ENCODE data around the gene SH3PXD2A.
"Not testable (repeated sequence)": the region's sequence is repeated elsewhere in the genome, so short reads cannot be mapped to it uniquely, and the experiment has no call there.

Gene SH3PXD2A

GRCh38 chr10:103633846-103634245 is 221.5 kb downstream of the SH3PXD2A start:
- no peak for DNase-seq

- not testable (repeated sequence) for DNase-seq
Measured at GRCh38 chr10:103632871-103633270, 222.5 kb downstream of the SH3PXD2A start.

DNA sequence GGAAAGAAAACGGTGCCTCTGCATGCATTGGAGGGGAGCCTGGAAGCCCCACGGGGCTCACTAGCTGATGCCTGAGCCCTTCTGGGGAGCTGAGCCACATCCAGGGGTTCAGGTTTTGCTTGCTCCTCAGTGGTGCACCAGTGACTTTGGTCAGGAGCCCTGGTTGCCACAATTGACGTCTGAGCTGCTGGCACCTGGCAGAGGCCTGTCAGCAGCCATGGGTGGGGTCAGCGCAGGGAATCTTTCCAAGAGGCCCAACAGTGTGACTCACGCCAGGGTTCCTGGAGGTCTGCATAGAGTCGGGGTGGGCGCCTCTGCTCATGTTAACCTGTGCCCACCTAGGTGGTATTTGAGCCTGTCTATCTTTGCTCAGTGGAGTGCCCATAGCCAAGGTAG is 223.1 kb downstream of the SH3PXD2A start:
- no peak for DNase-seq

DNA sequence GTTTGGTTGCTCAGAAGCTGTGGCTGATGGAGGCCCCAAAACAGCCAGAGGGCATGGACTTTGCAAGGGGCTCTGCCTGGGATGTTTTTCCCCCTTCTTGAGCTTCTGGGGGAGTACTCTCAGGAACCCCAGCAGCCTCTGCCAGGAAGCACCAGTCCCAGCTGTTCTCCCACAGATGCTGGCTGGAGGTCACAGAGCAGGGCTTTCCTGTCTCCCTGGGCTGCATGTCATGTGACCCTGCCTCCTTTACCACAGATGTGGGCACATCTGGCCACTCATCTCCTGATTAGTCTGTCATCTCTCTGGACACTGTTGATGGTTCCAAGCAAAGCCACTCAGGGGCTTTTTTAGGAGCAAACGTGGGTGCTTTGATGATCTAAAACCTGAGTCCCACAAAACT is 225.2 kb downstream of the SH3PXD2A start:
- no peak for DNase-seq

DNA sequence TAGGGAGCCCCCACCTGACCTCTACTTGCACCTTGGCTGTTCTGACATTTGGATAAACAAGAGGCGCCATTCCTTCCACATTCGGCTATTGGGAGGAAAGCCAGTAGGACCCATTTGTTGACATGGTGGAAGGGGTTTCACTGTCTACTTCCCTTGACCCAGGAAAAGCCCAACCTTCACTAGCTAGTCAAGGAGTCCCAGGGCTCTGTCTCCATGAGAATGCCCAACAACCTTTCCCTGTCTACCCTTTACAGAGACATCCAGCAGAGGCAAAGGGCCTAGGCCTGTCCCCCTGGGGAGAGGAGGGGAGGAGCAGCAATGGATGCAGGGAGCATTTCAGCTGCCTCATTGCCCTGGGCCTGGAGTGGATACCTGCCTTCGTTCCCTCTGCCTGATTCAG is 225.8 kb downstream of the SH3PXD2A start:
- no peak for DNase-seq

DNA sequence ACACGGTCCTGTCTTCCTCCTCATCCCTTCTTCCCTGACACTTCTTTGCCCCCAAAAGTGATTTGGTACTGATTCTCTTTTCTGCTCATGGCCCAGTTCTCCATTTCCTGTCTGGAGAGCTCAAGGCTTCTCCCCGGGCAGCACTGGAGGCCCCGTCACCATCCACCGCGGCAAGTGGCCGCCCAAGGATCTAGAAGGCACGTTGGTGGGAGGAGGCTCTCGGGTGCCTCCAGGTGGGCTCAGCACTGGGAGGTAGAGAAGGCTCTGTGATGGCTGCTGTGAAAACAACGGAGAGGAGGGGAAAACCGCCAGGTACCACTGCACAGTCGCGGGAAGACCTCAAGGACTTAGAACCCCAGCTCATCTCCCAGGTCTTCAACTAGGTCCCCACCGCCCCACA is 227.5 kb downstream of the SH3PXD2A start:
- no peak for DNase-seq

DNA sequence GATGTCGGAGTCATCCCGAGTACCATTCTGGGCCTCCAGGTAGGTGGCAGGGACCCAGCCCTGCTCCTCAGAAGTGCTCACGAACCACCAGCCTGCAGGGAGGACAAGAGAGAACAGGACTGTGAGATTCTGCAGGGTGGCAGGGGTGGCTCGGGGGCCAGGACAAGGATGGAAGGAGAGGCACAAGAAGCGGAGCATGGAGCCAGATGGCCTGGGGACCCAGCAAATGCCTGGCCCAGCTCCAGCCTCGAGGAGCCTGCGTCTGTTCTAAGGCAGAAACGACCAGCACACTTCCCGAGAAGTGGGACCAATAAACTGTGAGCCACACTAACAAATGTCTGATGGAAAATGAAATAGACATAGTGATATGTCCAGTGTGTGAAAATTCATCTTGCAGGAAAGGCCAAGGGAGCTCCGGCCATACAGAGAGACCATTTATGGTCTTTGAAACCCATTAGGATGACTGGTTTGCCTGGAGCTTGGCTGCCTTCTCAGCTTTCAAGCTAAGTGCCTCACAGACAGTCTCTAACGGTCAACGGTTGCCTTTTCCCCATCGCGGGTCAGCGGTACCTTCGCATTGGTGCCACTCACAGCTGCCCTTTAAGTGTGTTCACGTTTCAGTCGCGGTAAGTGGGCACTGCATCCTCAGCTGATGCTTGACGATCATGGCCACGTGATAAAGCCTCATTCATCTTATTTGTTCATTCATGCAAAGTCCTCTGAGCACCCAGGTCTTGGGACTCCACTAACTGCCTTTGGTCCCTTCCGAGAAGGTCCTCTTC is 228.1 kb downstream of the SH3PXD2A start:
- no peak for DNase-seq

- no peak for DNase-seq
Measured at GRCh38 chr10:103626178-103626577, 229.2 kb downstream of the SH3PXD2A start.

- DNase-seq: no peak
Measured at GRCh38 chr10:103622935-103623574, 232.3 kb downstream of the SH3PXD2A start.

DNA sequence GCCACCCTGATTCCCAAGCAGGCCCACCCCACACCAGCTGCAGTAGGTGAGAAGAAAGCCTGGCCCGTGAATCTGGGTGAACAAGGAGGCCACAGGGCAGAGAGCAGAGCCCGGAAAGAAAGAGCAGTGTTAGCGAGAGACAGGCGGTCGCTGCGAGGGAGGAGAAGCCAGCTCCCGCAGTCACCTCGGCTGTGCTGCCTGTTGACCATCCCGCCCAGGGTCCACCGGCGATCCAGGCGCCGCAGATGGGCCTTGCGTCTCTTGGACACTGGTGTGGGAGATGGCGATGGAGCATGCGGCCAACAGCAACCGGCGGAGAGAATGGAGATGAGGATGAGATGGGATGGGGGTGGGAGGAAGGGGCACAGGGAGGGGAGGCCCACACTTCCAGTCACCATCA is 233.1 kb downstream of the SH3PXD2A start:
- no peak for DNase-seq

DNA sequence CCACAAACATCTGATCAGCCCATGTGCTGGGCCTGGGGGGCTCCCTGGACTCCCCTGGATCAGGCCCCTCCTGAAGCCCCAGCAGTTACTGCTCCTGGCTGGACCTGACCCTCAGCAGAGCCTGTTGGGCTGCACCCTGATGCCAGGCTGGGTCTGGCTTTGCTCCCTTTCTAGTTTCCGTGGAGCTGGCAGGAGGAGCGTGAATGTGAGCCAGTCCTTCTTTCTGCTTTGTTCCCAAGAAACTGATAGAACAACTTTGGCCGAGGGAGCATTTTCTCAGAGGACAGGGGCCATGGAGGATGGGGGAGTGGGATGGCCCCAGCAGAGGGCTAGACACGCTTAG is 233.6 kb downstream of the SH3PXD2A start:
- no peak for DNase-seq

DNA sequence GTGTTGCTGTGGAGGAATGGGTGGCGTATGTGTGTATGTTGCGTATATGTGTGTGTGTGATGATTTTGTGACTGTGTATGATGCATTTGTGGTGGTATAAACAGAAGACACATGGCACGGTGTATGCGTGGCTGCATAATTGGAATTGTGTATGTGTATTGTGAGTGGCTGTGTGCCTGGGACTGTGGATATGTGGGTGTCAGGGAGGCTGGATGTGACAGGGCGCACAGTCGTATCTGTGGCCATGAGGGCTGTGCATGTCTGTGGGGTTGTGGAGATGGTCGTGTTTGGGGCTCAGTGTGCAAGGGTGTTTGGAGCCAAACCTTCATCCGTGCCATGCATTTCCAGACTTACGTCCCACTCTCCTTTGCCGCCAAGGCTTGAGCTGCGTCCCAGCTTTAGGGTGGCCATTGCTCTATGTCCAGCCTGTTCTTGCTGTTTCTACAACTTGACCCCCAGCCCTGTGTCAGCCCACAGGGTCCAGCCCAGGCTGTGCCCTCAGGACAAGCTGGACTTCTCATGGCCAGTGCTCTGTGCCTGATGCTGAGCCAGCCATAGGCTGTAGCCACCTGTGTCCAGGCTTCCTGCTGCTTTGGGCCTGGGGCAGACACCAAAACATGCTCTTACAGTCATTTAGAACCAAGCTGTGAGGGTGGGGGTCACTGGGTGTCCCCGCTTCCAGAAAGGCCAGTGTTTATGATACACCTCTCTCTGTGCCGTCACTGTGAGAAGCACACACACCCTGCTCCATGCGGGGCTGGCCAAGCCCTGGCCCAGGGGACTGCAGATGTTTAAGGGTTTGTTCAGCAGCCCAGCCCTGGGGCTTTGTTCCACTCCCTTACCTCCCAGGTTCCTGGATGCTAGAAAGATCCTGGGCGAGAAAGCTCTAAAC is 234.2 kb downstream of the SH3PXD2A start:
- no peak for DNase-seq

- DNase-seq: no peak
Measured at GRCh38 chr10:103620352-103620740, 235.0 kb downstream of the SH3PXD2A start.

DNA sequence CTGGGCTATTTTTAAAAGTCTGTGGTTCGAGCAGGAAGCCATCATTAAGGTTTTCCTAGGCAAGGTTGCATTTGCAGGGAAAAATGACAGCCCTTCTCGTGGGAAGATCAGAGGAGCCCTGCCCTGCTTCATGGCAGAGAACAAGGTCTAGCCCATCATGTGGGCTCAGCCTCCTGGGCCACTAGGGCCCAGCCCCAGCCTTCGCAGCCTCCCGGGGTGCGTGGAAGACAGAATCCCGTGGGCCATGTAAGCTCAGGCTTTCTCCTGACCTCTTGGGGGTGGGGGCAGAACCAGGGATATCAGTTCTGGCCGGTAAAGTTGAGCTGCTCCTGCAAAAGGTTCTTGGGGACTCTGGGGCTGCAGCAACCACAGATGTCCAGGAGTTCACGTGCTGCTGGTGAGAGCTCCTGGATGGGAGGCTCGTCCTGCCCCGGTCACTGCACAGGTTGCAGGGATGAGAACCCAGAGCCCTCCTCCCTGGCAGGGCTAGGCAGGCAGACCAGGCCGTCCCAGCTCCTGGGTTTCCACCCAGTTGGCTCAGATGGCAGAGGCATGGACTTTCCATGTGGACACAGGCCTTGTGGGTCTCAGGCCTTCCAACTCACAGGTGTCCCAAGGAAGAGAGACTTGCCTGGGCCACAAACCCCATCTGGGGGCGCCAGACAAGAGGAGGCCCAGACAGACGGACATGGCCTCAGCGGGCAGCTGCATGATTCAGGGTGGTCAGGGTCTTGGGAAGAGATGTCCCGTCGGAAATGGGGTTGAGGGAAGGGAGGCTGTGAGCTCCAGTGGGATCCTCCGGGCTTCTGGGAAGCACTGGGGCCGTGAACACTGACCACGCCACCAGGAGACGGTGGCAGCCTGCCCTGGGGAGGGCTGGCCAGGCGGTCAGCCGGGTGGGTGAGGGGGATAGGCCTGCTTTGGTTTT is 235.7 kb downstream of the SH3PXD2A start:
- no peak for DNase-seq

DNA sequence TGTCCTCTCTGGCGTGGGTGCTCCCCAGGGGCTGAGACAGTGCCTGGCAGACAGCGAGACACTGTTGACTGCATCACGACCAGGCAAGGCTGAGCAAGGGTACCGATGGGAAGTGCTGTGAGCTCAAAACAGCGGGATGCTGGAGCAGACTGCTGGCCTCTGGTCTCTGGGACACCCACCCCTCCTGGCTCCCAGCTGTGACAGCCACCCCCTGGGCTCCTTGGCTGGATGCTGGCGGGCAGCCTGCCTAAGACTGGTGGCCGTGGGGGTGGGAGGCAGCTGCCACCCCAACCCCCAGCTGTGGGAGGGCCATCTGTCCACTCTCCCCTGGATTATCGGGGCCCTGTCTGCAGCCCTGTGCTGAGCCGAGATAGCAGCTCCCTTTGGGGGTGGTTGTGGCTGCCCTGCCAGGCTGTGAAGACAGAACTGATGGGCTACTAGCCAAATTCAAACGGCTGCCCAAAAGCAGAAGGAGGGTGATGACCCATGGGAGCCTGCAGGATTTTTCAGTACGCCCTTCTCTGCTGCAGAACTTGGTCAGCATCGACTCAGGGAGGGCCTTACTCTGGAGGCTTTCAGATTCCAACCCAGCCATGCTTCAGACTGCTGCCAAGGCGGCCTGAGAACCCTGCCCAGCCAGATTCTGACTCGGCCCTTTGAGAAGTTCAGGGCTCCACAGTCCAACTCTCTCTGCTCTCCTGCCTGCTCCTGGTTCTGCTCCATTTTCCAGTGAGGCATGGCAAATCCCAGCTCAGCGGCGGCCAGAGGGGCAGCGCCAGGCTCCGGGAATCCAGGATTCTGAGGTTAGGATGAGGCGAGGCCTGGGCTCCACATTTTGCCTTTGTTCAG is 236.6 kb downstream of the SH3PXD2A start:
- DNase-seq: no peak

DNA sequence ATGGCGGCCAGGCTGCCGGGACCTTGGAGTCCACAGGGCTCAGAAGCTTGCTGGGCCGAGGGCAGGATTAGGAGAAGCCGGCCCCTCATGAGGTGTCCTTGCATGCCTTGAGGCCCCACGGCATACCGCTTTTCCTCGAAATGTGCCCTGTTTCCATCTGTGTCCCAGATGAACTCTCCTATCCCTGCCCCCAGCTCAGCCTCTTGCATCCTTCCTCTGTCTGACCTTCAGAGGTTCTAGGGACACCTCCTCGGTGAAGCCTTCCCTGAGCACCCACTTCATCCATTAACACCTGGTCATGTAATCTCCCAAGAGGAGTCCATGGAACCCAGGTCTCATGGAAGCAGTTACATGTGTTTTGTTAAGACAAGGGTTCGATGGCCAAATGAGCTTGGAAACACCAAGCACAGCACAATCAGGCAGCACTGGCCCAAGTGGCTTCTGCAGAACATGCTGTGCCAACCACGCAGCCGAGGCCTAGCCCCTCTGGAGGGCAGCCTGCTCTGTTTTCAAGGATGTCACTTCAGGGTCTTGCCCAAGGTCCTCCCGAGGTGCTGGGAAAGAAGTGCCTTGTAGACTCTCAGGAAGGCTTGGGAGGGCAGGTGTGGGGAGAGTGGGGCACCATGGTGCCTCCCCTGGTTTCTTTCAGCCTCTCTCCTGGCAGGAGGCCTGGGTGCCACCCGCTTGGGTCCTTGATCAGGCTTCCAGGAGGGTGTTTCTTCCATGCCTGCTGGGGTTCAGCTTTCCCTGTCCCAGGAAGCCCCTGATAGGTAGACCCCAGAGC is 237.6 kb downstream of the SH3PXD2A start:
- no peak for DNase-seq

DNA sequence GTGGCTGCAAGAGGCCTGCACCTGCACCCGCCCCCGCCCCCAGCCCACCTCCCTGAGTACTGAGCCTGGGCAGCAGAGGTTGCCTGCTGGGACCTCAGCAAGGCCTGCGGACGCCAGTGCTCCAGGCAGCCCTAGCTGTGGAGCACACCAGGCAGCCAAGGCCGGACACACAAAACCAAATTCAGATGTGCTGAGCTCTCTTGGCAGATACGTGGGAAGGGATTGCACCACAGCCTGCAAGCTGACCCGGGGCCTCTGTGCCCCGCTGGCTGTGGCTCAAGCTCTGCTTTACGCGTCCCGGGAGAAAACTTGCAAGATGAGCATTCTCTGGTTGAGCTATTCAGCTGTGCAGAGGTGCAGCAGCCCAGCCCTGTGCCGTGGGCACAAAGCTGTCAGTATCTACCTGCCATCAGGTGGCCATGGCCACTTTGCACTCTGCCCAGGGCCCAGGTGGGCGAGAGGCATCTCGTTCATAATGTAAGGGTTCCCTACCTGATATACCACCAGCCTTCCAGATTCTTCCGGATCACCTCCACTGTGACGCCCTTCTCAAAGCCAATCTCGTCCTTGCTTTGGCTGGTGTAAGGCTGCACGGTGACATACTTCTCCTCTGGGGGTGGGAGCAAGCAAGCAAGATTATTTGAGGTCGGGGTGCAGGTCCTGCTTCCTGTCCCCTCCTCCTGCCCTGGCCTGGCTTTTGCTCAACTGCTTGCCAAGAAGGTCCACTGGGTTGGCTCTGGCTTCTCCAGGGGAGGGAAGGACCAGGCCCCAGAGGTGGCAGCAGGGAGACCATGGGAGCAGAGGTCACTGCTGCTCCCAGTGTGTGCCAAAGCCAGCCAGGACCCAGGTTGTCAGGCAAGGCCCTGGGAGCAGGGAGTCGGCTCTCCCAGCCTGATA is 238.4 kb downstream of the SH3PXD2A start:
- DNase-seq: no peak

GRCh38 chr10:103614306-103615158 is 240.8 kb downstream of the SH3PXD2A start:
- no peak for DNase-seq

DNA sequence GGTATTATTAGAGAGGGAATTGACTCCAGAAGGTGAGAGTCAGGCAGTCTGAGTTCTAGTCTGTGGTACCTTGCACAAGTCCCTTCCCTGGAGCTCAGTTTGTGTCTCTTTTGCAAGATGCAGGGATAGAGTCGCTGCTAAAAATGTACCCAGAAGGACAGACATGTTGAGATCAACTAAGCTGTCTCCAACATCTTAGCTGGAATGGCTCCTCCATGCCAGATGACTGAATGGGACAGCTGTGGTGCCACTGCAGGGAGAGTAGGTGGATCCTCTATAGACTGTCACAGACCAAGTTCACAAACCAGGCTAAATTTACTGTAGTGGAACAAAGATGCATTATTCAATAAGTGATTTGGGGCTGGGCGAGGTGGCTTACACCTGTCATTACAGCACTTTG is 241.8 kb downstream of the SH3PXD2A start:
- DNase-seq: no peak
